GM12878 (cell line): Measurements from ENCODE around the gene CHST15. TPM values are rescaled to one million over a fixed set of nuclear protein-coding genes. Genes with fewer than 3 reads are reported as not detected.

Experiments used
- ATAC-seq: fragments of 200-7000 bp; cut with Tn5 transposase; 3 replicates; pipeline ENCODE4 v1.9.1; 2020; ENCODE audit warnings: mild to moderate bottlenecking, moderate library complexity
- BruUV-seq: library from RNA; stranded (reverse); fragments of 400-500 nt; replicated peaks from 2 replicates; lab custom pipeline; 2021; lab: Mats Ljungman, UMichigan
- CTCF ChIA-PET: fragments of 300-600 bp; sonication (Branson Sonifier 250); formaldehyde crosslinking; extraction: SDS; loops from one replicate; lab custom pipeline; 2021; ENCODE audit warnings: inconsistent platforms; lab: Yijun Ruan, JAX
- POLR2A ChIA-PET: fragments of 350-600 bp; formaldehyde crosslinking; extraction: SDS; loops from one replicate; lab custom pipeline; 2021; ENCODE audit warnings: inconsistent platforms; lab: Charles Lee
- RAD21 ChIA-PET: fragments of 300-600 bp; sonication (Branson Sonifier 250); formaldehyde crosslinking; loops from one replicate; lab custom pipeline; 2023; ENCODE audit warnings: antibody characterized with exemption; ENCODE audit not compliant: unreplicated experiment; lab: Charles Lee
- SMC1A ChIA-PET: fragments of 300-600 bp; sonication (Branson Sonifier 250); formaldehyde crosslinking; loops from one replicate; lab custom pipeline; 2023; ENCODE audit not compliant: unreplicated experiment, uncharacterized antibody; lab: Charles Lee
- DNase-seq: peaks from one replicate; pipeline ENCODE4 v3.0.0-alpha.2; 2011; ENCODE audit warnings: low read depth, low spot score
- FAIRE-seq: peaks from 3 replicates; lab custom pipeline; 2011; peaks lifted over from hg19 to GRCh38; lab: Jason Lieb, UNC
- H2AFZ ChIP-seq: 2 replicates; pipeline ENCODE4 v1.6.0; 2011; ENCODE audit warnings: low read depth, low read length, control low read depth; ENCODE audit not compliant: control insufficient read depth
- H3K27ac ChIP-seq: 2 replicates; pipeline ENCODE4 v1.5.1; 2011; ENCODE audit warnings: control low read depth; ENCODE audit not compliant: control insufficient read depth, insufficient read depth
- H3K27me3 ChIP-seq, 2 experiments: replicated peaks in 1 of 2; 2 replicates each; pipeline versions ENCODE4 v1.6.0 to v1.6.1; 2011; ENCODE audit warnings: low read length in 1 of 2; ENCODE audit not compliant: control insufficient read depth in 2 of 2, insufficient read depth in 2 of 2
- H3K36me3 ChIP-seq, 2 experiments: 2 replicates each; pipeline ENCODE4 v1.5.1; 2011; ENCODE audit warnings: low read length in 1 of 2; ENCODE audit not compliant: control insufficient read depth in 2 of 2, insufficient read depth in 2 of 2
- H3K4me1 ChIP-seq: 2 replicates; pipeline ENCODE4 v1.6.1; 2011; ENCODE audit warnings: mild to moderate bottlenecking, low read length, moderate library complexity, mixed read lengths; ENCODE audit not compliant: control insufficient read depth, insufficient read depth
- H3K4me2 ChIP-seq: 2 replicates; pipeline ENCODE4 v1.6.0; 2011; ENCODE audit warnings: control low read depth; ENCODE audit not compliant: control insufficient read depth, insufficient read depth
- H3K4me3 ChIP-seq: fragments of 200-600 bp; sonication (generic); 2 replicates; pipeline ENCODE4 v1.5.1; 2016
- H3K79me2 ChIP-seq: 2 replicates; pipeline ENCODE4 v1.6.0; 2011; ENCODE audit warnings: low read length; ENCODE audit not compliant: control insufficient read depth, insufficient read depth
- H3K9ac ChIP-seq: 2 replicates; pipeline ENCODE4 v1.8.0; 2011; ENCODE audit warnings: low read length, control low read depth, mixed read lengths; ENCODE audit not compliant: control insufficient read depth, insufficient read depth
- H3K9me3 ChIP-seq: replicated peaks from 3 replicates; pipeline ENCODE4 v1.5.1; 2011; ENCODE audit warnings: mild to moderate bottlenecking, low read length; ENCODE audit not compliant: control insufficient read depth, insufficient read depth
- H4K20me1 ChIP-seq: 2 replicates; pipeline ENCODE4 v1.6.0; 2011; ENCODE audit not compliant: control insufficient read depth, insufficient read depth
- FOS ChIP-seq: IDR thresholded peaks from 3 replicates; pipeline ENCODE4 v1.6.1; 2011; ENCODE audit warnings: borderline replicate concordance; ENCODE audit not compliant: insufficient read length; ENCODE audit errors: extremely low read depth
- FOXM1 ChIP-seq: IDR thresholded peaks from 2 replicates; pipeline ENCODE4 v1.6.1; 2012; ENCODE audit warnings: low read depth, mild to moderate bottlenecking, inconsistent platforms, low read length, moderate library complexity
- MYC ChIP-seq: IDR thresholded peaks from 2 replicates; pipeline ENCODE4 v1.6.1; 2011; ENCODE audit warnings: mild to moderate bottlenecking, low read length, moderate library complexity, inconsistent platforms; ENCODE audit not compliant: insufficient read depth, insufficient replicate concordance, insufficient read length, severe bottlenecking
- NFXL1 ChIP-seq: fragments of 450-650 bp; IDR thresholded peaks from 2 replicates; pipeline ENCODE4 v1.6.1; 2017; ENCODE audit warnings: antibody characterized with exemption, mild to moderate bottlenecking, borderline replicate concordance
- SRF ChIP-seq, 2 experiments: IDR thresholded peaks; 2 replicates each; pipeline ENCODE4 v1.6.1; 2011; ENCODE audit warnings: low read depth in 2 of 2, low read length in 2 of 2, mild to moderate bottlenecking in 1 of 2, moderate library complexity in 1 of 2
- WGBS: methylation state at CpG from one replicate; pipeline ENCODE4 v1.1.6; 2016; ENCODE audit warnings: low lambda C conversion rate; ENCODE audit not compliant: insufficient replicate concordance, insufficient coverage; ENCODE audit errors: missing lambda C conversion rate; 5-methylcytosine and 5-hydroxymethylcytosine counted together
- in situ Hi-C: fragments of 300-500 bp; cut with MboI; formaldehyde crosslinking; loops from 9 replicates; pipeline ENCODE4 v1.14.3; 2018; ENCODE audit warnings: mixed read lengths
- intact Hi-C: fragments of 100-400 bp; cut with micrococcal nuclease; formaldehyde crosslinking; loops from one replicate; pipeline ENCODE4 v1.14.2; 2022; ENCODE audit not compliant: unreplicated experiment
- polyA plus RNA-seq, 11 experiments: library from polyadenylated mRNA; depleted of rRNA in 4 of 11; unstranded in 6 of 11; stranded (reverse) in 5 of 11; fragments of >200 nt; fragmentation: Nextera tagmentation in 4 of 11; fragmentation: Illumina TruSeq in 1 of 11; extraction: Ambion mirVana in 4 of 11; extraction: Trizol in 1 of 11; gene quantifications; 1 replicate in 1 of 11; 2 replicates in 10 of 11; pipeline versions ENCODE4 v1.2.1 to v1.2.3, GENCODE V29; 2011 to 2016; ENCODE audit warnings: inconsistent platforms in 2 of 11, missing spikeins in 2 of 11, low read depth in 1 of 11
- total RNA-seq, 4 experiments: library from RNA; depleted of rRNA in 3 of 4; stranded (reverse); fragments of >200 nt in 3 of 4; fragmentation: Illumina TruSeq in 1 of 4; extraction: Trizol in 1 of 4; gene quantifications; 2 replicates each; pipeline versions ENCODE4 v1.2.1 to v1.2.3, GENCODE V29; 2013 to 2021
- TF ChIP-seq, protein P1 (sequence below): fragments of 450-650 bp; formaldehyde crosslinking; IDR thresholded peaks from 2 replicates; pipeline ENCODE4 v1.4.0; 2020; ENCODE audit warnings: mild to moderate bottlenecking, moderate library complexity
- TF ChIP-seq, protein P2 (sequence below): IDR thresholded peaks from 2 replicates; pipeline ENCODE4 v1.6.1; 2011; ENCODE audit warnings: borderline replicate concordance, low read depth, mild to moderate bottlenecking, moderate library complexity, mixed read lengths, low read length; ENCODE audit not compliant: insufficient read depth; ENCODE audit errors: extremely low read length
- TF ChIP-seq, protein P3 (sequence below): fragments of 450-650 bp; IDR thresholded peaks from 2 replicates; pipeline ENCODE4 v1.6.1; 2017; ENCODE audit warnings: mild to moderate bottlenecking

Gene CHST15
- total and polyA plus RNA-seq, 10 of the 15 experiments (the other 5 are each of a cell fraction or from before 2014, with no cell fraction given), result 0.02 to 0.53 (median 0.05) TPM; not detected in 1

DNA sequence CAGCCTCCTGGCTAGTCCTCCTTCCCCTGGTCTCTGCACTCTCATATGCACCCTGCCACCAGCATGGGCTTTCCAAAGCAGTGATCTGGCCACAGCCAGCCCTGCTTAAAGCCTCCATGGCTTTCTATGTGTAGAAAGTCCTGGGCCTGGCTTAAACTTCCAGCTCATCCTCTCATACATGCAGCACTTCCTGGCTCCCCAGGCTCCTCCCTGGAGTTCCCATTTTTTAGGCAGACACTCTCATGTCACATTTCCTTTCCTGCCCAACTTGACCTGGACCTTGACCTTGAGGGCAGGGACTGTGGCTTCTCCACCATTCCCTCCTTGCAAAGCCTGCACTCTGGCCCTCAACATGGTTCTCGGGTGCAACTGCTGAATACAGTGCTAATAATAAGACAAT is 79.5 kb downstream of the CHST15 start:
- Histone ChIP-seq H3K27me3 (no peaks in the 10 kb centered on the region; a peak in 1 of 4 replicates), H3K27ac (no peak overlapping the region)
- POLR2A ChIA-PET, result no interaction called here
- TF ChIP-seq MYC, result no peak
- no peak for TF ChIP-seq SRF (IDR thresholded peaks at IDR 0.05; ENCODE audit: low read depth in 2 of 2, low read length in 2 of 2)
- TF ChIP-seq, protein P1, sequence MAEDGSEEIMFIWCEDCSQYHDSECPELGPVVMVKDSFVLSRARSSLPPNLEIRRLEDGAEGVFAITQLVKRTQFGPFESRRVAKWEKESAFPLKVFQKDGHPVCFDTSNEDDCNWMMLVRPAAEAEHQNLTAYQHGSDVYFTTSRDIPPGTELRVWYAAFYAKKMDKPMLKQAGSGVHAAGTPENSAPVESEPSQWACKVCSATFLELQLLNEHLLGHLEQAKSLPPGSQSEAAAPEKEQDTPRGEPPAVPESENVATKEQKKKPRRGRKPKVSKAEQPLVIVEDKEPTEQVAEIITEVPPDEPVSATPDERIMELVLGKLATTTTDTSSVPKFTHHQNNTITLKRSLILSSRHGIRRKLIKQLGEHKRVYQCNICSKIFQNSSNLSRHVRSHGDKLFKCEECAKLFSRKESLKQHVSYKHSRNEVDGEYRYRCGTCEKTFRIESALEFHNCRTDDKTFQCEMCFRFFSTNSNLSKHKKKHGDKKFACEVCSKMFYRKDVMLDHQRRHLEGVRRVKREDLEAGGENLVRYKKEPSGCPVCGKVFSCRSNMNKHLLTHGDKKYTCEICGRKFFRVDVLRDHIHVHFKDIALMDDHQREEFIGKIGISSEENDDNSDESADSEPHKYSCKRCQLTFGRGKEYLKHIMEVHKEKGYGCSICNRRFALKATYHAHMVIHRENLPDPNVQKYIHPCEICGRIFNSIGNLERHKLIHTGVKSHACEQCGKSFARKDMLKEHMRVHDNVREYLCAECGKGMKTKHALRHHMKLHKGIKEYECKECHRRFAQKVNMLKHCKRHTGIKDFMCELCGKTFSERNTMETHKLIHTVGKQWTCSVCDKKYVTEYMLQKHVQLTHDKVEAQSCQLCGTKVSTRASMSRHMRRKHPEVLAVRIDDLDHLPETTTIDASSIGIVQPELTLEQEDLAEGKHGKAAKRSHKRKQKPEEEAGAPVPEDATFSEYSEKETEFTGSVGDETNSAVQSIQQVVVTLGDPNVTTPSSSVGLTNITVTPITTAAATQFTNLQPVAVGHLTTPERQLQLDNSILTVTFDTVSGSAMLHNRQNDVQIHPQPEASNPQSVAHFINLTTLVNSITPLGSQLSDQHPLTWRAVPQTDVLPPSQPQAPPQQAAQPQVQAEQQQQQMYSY (CRISPR knock-in tag), result no peak
- TF ChIP-seq FOS, result no peak
- no peak for TF ChIP-seq NFXL1
- TF ChIP-seq FOXM1, result no peak
- TF ChIP-seq, protein P2, sequence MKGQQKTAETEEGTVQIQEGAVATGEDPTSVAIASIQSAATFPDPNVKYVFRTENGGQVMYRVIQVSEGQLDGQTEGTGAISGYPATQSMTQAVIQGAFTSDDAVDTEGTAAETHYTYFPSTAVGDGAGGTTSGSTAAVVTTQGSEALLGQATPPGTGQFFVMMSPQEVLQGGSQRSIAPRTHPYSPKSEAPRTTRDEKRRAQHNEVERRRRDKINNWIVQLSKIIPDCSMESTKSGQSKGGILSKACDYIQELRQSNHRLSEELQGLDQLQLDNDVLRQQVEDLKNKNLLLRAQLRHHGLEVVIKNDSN, result no peak
- TF ChIP-seq, protein P3, sequence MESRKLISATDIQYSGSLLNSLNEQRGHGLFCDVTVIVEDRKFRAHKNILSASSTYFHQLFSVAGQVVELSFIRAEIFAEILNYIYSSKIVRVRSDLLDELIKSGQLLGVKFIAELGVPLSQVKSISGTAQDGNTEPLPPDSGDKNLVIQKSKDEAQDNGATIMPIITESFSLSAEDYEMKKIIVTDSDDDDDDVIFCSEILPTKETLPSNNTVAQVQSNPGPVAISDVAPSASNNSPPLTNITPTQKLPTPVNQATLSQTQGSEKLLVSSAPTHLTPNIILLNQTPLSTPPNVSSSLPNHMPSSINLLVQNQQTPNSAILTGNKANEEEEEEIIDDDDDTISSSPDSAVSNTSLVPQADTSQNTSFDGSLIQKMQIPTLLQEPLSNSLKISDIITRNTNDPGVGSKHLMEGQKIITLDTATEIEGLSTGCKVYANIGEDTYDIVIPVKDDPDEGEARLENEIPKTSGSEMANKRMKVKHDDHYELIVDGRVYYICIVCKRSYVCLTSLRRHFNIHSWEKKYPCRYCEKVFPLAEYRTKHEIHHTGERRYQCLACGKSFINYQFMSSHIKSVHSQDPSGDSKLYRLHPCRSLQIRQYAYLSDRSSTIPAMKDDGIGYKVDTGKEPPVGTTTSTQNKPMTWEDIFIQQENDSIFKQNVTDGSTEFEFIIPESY, result no peak
- TF ChIP-seq, all 136 proteins: peak for 0
- intact Hi-C loops (no loop called here), in situ Hi-C loops (no loop called here)
- Histone ChIP-seq H3K79me2 (no peaks in the 10 kb centered on the region), H4K20me1 (no peaks in the 10 kb centered on the region), H2AFZ (no peak overlapping the region), H3K36me3 (no peaks in the 10 kb centered on the region), H3K4me3 (no peak overlapping the region), H3K4me2 (no peak overlapping the region), H3K4me1 (no peaks in the 10 kb centered on the region), H3K9me3 (peaks cover 16% of the 10 kb centered on the region; the same call in 2 of the 3 replicates), H3K9ac (no peak overlapping the region)
- WGBS, result 4% methylated on average over 1 of the region's 1 CpG
- BruUV-seq, result no TSS peak
- DNase-seq (no peak), ATAC-seq (no peak), FAIRE-seq (no peak)
- ChIA-PET RAD21 (interaction anchor here (1.4 kb wide), 1 partner anchor 375 kb away, joined by 3 read pairs; no protein-coding TSS in a partner anchor), SMC1A (no interaction called here), CTCF (no interaction called here)
